ENCODE results near the gene IWS1.
"Not testable (repeated sequence)": the region's sequence is repeated elsewhere in the genome, so short reads cannot be mapped to it uniquely, and the experiment has no call there.

Gene IWS1

GRCh38 chr2:127454595-127455565 is 71.4 kb downstream of the IWS1 start:
- no peak for DNase-seq (ENCODE audit: low spot score)

GRCh38 chr2:127453392-127454171 is 72.7 kb downstream of the IWS1 start:
- no peak for DNase-seq (ENCODE audit: low spot score)

- DNase-seq (ENCODE audit: low spot score) = no peak
Measured at GRCh38 chr2:127453013-127453391, 73.3 kb downstream of the IWS1 start.

GRCh38 chr2:127452423-127452822 is 73.9 kb downstream of the IWS1 start:
- not testable (repeated sequence) for DNase-seq (ENCODE audit: low spot score)

- DNase-seq (ENCODE audit: low spot score) = no peak
Measured at GRCh38 chr2:127451981-127452380, 74.3 kb downstream of the IWS1 start.

GRCh38 chr2:127449898-127450297 is 76.4 kb downstream of the IWS1 start:
- no peak for DNase-seq (ENCODE audit: low spot score)

- DNase-seq (ENCODE audit: low spot score) = no peak
Measured at GRCh38 chr2:127449414-127449813, 76.9 kb downstream of the IWS1 start.

GRCh38 chr2:127448526-127448925 is 77.8 kb downstream of the IWS1 start:
- no peak for DNase-seq (ENCODE audit: low spot score)

- DNase-seq (ENCODE audit: low spot score) = no peak
Measured at GRCh38 chr2:127439343-127439742, 86.9 kb downstream of the IWS1 start.

- no peak for DNase-seq (ENCODE audit: low spot score)
Measured at GRCh38 chr2:127437781-127438726, 88.2 kb downstream of the IWS1 start.

GRCh38 chr2:127437056-127437455 is 89.2 kb downstream of the IWS1 start:
- DNase-seq (ENCODE audit: low spot score) = no peak

- no peak for DNase-seq (ENCODE audit: low spot score)
Measured at GRCh38 chr2:127434515-127434914, 91.8 kb downstream of the IWS1 start.

GRCh38 chr2:127431408-127432023 is 94.8 kb downstream of the IWS1 start:
- DNase-seq (ENCODE audit: low spot score) = no peak
